ENCODE measurements around the gene EDDM13.

GRCh38 chr19:56324436-56324835 lies 51.9 kb downstream of the EDDM13 start:
- TF ChIP-seq CTCF (conservative IDR thresholded peaks at IDR 0.05; ENCODE audit: low read length) (no peak), EZH2phosphoT487 (IDR thresholded peaks at IDR 0.05; ENCODE audit: borderline replicate concordance) (no peak)
